ENCODE data around the gene SRCIN1. TPM values are rescaled to one million over a fixed set of nuclear protein-coding genes. Genes with fewer than 3 reads are reported as not detected.
"Not testable (repeated sequence)": the region's sequence is repeated elsewhere in the genome, so short reads cannot be mapped to it uniquely, and the experiment has no call there.

SRCIN1 gene
- total RNA-seq, 2 donors from 2014 or later, result 2.8 to 5.9 TPM

GRCh38 chr17:38533241-38533640 is 72.5 kb downstream of the SRCIN1 start:
- no peak overlapping the region for H3K27ac Mint-ChIP-seq
- Histone ChIP-seq H3K36me3 (ENCODE audit: control insufficient read depth, insufficient read depth, low read length) (no peaks in the 10 kb centered on the region), H3K4me3 (ENCODE audit: low read length) (no peak overlapping the region), H3K9ac (ENCODE audit: extremely low read depth, low read length, poor library complexity, severe bottlenecking) (no peak overlapping the region), H3K9me3 (ENCODE audit: control insufficient read depth, low read length) (no peaks in the 10 kb centered on the region), H3K27me3 (ENCODE audit: control insufficient read depth, insufficient read depth, low read length, poor library complexity, severe bottlenecking) (no peaks in the 10 kb centered on the region), H3K27ac (ENCODE audit: low read depth, low read length) (no peak overlapping the region), H3K4me1 (ENCODE audit: control insufficient read depth, insufficient read depth, low read length) (no peaks in the 10 kb centered on the region)
- whole genome bisulfite sequencing, 2 experiments (ENCODE audit: insufficient coverage in 1 of 2, insufficient read length in 1 of 2), result 70 to 86% methylated on average over 6 to 9 of the region's 9 CpGs
- H3K4me3 Mint-ChIP-seq, result no peak overlapping the region
- TF ChIP-seq, protein P1, sequence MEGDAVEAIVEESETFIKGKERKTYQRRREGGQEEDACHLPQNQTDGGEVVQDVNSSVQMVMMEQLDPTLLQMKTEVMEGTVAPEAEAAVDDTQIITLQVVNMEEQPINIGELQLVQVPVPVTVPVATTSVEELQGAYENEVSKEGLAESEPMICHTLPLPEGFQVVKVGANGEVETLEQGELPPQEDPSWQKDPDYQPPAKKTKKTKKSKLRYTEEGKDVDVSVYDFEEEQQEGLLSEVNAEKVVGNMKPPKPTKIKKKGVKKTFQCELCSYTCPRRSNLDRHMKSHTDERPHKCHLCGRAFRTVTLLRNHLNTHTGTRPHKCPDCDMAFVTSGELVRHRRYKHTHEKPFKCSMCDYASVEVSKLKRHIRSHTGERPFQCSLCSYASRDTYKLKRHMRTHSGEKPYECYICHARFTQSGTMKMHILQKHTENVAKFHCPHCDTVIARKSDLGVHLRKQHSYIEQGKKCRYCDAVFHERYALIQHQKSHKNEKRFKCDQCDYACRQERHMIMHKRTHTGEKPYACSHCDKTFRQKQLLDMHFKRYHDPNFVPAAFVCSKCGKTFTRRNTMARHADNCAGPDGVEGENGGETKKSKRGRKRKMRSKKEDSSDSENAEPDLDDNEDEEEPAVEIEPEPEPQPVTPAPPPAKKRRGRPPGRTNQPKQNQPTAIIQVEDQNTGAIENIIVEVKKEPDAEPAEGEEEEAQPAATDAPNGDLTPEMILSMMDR (conservative IDR thresholded peaks at IDR 0.05), result no peak
- no peaks in the 10 kb centered on the region for H3K9me3 Mint-ChIP-seq
- H3K36me3 Mint-ChIP-seq (ENCODE audit: low read depth), result no peaks in the 10 kb centered on the region
- no peak for DNase-seq
- peaks cover 3% of the 10 kb centered on the region for H3K4me1 Mint-ChIP-seq
- peaks cover 22% of the 10 kb centered on the region for H3K27me3 Mint-ChIP-seq (ENCODE audit: insufficient read depth)

- Mint-ChIP-seq H3K27me3 (ENCODE audit: insufficient read depth) (peaks cover 28% of the 10 kb centered on the region), H3K4me3 (no peak overlapping the region), H3K36me3 (ENCODE audit: low read depth) (no peaks in the 10 kb centered on the region), H3K9me3 (no peaks in the 10 kb centered on the region), H3K4me1 (peaks cover 3% of the 10 kb centered on the region), H3K27ac (no peak overlapping the region)
- WGBS, 2 experiments (ENCODE audit: insufficient coverage in 1 of 2, insufficient read length in 1 of 2), result 90 to 93% methylated on average over 11 to 16 of the region's 16 CpGs
- no peak for DNase-seq
- H3K27ac ChIP-seq (ENCODE audit: low read depth, low read length), result no peak overlapping the region
- TF ChIP-seq, protein P1 (conservative IDR thresholded peaks at IDR 0.05), result no peak
- no peaks in the 10 kb centered on the region for H3K4me1 ChIP-seq (ENCODE audit: control insufficient read depth, insufficient read depth, low read length)
- no peaks in the 10 kb centered on the region for H3K27me3 ChIP-seq (ENCODE audit: control insufficient read depth, insufficient read depth, low read length, poor library complexity, severe bottlenecking)
- H3K9ac ChIP-seq (ENCODE audit: extremely low read depth, low read length, poor library complexity, severe bottlenecking), result no peak overlapping the region
- no peaks in the 10 kb centered on the region for H3K36me3 ChIP-seq (ENCODE audit: control insufficient read depth, insufficient read depth, low read length)
- H3K9me3 ChIP-seq (ENCODE audit: control insufficient read depth, low read length), result no peaks in the 10 kb centered on the region
- H3K4me3 ChIP-seq (ENCODE audit: low read length), result no peak overlapping the region
Measured at GRCh38 chr17:38532451-38532850, 73.3 kb downstream of the SRCIN1 start.

DNA sequence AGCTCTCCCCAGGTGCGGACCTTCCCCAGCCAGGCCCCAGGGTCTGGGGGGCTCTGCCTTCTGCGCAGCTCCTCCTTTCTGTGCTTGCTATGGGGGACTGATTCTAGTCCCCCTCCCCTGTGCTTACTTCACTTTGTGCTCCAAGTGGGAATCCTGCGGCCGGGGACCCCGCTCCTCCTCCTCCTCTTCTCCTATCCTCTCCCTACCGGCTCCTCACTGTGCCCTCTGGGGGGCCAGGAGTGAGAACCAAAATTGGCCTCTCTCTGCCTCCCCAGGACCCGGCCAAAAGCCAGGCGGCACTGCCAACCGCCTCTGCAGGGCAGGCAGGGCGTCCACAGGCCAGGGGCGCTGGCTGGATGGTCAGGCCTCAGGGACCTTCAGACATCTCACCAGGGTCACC is 74.0 kb downstream of the SRCIN1 start:
- H3K36me3 Mint-ChIP-seq (ENCODE audit: low read depth); H3K27me3 ChIP-seq (ENCODE audit: control insufficient read depth, insufficient read depth, low read length, poor library complexity, severe bottlenecking); DNase-seq; H3K27ac Mint-ChIP-seq; H3K4me3 ChIP-seq (ENCODE audit: low read length); H3K9me3 Mint-ChIP-seq; H3K27ac ChIP-seq (ENCODE audit: low read depth, low read length); H3K9me3 ChIP-seq (ENCODE audit: control insufficient read depth, low read length); H3K36me3 ChIP-seq (ENCODE audit: control insufficient read depth, insufficient read depth, low read length); H3K4me3 Mint-ChIP-seq; H3K9ac ChIP-seq (ENCODE audit: extremely low read depth, low read length, poor library complexity, severe bottlenecking); H3K4me1 Mint-ChIP-seq; H3K4me1 ChIP-seq (ENCODE audit: control insufficient read depth, insufficient read depth, low read length): not testable (repeated sequence)
- WGBS, 2 experiments (ENCODE audit: insufficient coverage in 1 of 2, insufficient read length in 1 of 2), result 40 to 78% methylated on average over 1 to 9 of the region's 11 CpGs
- peaks cover 28% of the 10 kb centered on the region for H3K27me3 Mint-ChIP-seq (ENCODE audit: insufficient read depth)

GRCh38 chr17:38530856-38531255 is 74.9 kb downstream of the SRCIN1 start:
- H3K36me3 ChIP-seq (ENCODE audit: control insufficient read depth, insufficient read depth, low read length); H3K4me3 ChIP-seq (ENCODE audit: low read length); H3K4me3 Mint-ChIP-seq; H3K27me3 ChIP-seq (ENCODE audit: control insufficient read depth, insufficient read depth, low read length, poor library complexity, severe bottlenecking); H3K27ac Mint-ChIP-seq; H3K9me3 ChIP-seq (ENCODE audit: control insufficient read depth, low read length); H3K4me1 Mint-ChIP-seq; H3K4me1 ChIP-seq (ENCODE audit: control insufficient read depth, insufficient read depth, low read length); H3K9ac ChIP-seq (ENCODE audit: extremely low read depth, low read length, poor library complexity, severe bottlenecking); H3K9me3 Mint-ChIP-seq; H3K27ac ChIP-seq (ENCODE audit: low read depth, low read length); H3K36me3 Mint-ChIP-seq (ENCODE audit: low read depth); DNase-seq: not testable (repeated sequence)
- peaks cover 26% of the 10 kb centered on the region for H3K27me3 Mint-ChIP-seq (ENCODE audit: insufficient read depth)
- WGBS, 2 experiments (ENCODE audit: insufficient coverage in 1 of 2, insufficient read length in 1 of 2), result 81% methylated on average over 9 of the region's 11 CpGs; no CpG with 5 or more reads in 1 of the 2 experiments

DNA sequence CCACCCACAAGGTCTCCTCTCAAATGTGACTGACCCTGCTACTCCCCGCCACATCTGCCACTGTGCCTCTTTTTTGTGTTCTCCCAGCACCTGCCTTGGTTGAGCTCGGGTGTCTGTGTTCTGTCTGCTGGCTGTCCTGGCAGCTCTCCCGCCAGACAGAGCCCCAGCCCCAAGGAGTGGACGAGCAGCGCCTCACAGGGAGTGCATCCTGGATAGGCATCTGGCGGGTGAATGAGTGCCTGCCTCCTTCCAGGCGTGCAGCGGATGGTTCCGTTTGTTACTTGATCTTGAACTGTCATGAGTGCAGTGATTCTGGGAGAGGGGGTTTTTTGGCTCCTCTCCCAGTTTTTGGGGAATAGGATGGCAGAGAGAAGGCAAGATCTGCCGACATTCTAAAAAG is 77.6 kb downstream of the SRCIN1 start:
- H3K9me3 Mint-ChIP-seq; H3K36me3 ChIP-seq (ENCODE audit: control insufficient read depth, insufficient read depth, low read length); H3K9ac ChIP-seq (ENCODE audit: extremely low read depth, low read length, poor library complexity, severe bottlenecking); H3K36me3 Mint-ChIP-seq (ENCODE audit: low read depth); H3K4me3 Mint-ChIP-seq; H3K27me3 ChIP-seq (ENCODE audit: control insufficient read depth, insufficient read depth, low read length, poor library complexity, severe bottlenecking); H3K27ac ChIP-seq (ENCODE audit: low read depth, low read length); H3K9me3 ChIP-seq (ENCODE audit: control insufficient read depth, low read length); H3K4me1 Mint-ChIP-seq; H3K4me1 ChIP-seq (ENCODE audit: control insufficient read depth, insufficient read depth, low read length); H3K27ac Mint-ChIP-seq; H3K4me3 ChIP-seq (ENCODE audit: low read length): not testable (repeated sequence)
- peaks cover 26% of the 10 kb centered on the region for H3K27me3 Mint-ChIP-seq (ENCODE audit: insufficient read depth)
- 63 to 79% methylated on average over 7 to 10 of the region's 10 CpGs for WGBS, 2 experiments (ENCODE audit: insufficient coverage in 1 of 2, insufficient read length in 1 of 2)
- DNase-seq, result peak; percentile 52

- not testable (repeated sequence) for H3K4me1 Mint-ChIP-seq; H3K27ac Mint-ChIP-seq; H3K9me3 Mint-ChIP-seq; H3K27ac ChIP-seq (ENCODE audit: low read depth, low read length); H3K36me3 Mint-ChIP-seq (ENCODE audit: low read depth); H3K4me3 ChIP-seq (ENCODE audit: low read length); H3K9ac ChIP-seq (ENCODE audit: extremely low read depth, low read length, poor library complexity, severe bottlenecking); H3K27me3 ChIP-seq (ENCODE audit: control insufficient read depth, insufficient read depth, low read length, poor library complexity, severe bottlenecking); H3K4me3 Mint-ChIP-seq; H3K4me1 ChIP-seq (ENCODE audit: control insufficient read depth, insufficient read depth, low read length); H3K36me3 ChIP-seq (ENCODE audit: control insufficient read depth, insufficient read depth, low read length); H3K9me3 ChIP-seq (ENCODE audit: control insufficient read depth, low read length)
- DNase-seq, result peak; percentile 38
- 84 to 95% methylated on average over 5 to 6 of the region's 8 CpGs for WGBS, 2 experiments (ENCODE audit: insufficient coverage in 1 of 2, insufficient read length in 1 of 2)
- peaks cover 28% of the 10 kb centered on the region for H3K27me3 Mint-ChIP-seq (ENCODE audit: insufficient read depth)
Measured at GRCh38 chr17:38526526-38526925, 79.2 kb downstream of the SRCIN1 start.
